H1 (cell line): Measurements from ENCODE around the gene POLR1H. TPM values are rescaled to one million over a fixed set of nuclear protein-coding genes. Genes with fewer than 3 reads are reported as not detected.
"Not testable (repeated sequence)": the region's sequence is repeated elsewhere in the genome, so short reads cannot be mapped to it uniquely, and the experiment has no call there.

Experiments used
- CTCF ChIA-PET: fragments of 300-600 bp; sonication (Branson Sonifier 250); formaldehyde crosslinking; loops from one replicate; lab custom pipeline; 2021; ENCODE audit not compliant: partially characterized antibody; lab: Charles Lee
- POLR2A ChIA-PET: fragments of 300-600 bp; sonication (Branson Sonifier 250); formaldehyde crosslinking; loops from one replicate; lab custom pipeline; 2021; ENCODE audit warnings: inconsistent platforms; ENCODE audit not compliant: partially characterized antibody; lab: Charles Lee
- DNase-seq, 2 experiments: peaks; one replicate each; pipeline versions ENCODE4 v3.0.0 to v3.0.0-alpha.2; 2010 to 2022; ENCODE audit warnings: low spot score in 2 of 2, low read depth in 1 of 2, mixed read lengths in 1 of 2
- FAIRE-seq: peaks from 2 replicates; lab custom pipeline; 2011; peaks lifted over from hg19 to GRCh38; lab: Jason Lieb, UNC
- H2AFZ ChIP-seq: 2 replicates; pipeline ENCODE4 v1.8.1; 2012; ENCODE audit warnings: low read length, inconsistent platforms
- H2AK5ac ChIP-seq: 2 replicates; pipeline ENCODE4 v1.6.1; 2013; ENCODE audit warnings: low read depth, low read length
- H2BK120ac ChIP-seq: replicated peaks from 2 replicates; pipeline ENCODE3; 2013; ENCODE audit warnings: low read depth, low read length, inconsistent platforms
- H2BK12ac ChIP-seq: 2 replicates; pipeline ENCODE4 v1.6.1; 2013; ENCODE audit warnings: low read depth, low read length
- H2BK15ac ChIP-seq: 2 replicates; pipeline ENCODE4 v1.6.1; 2013; ENCODE audit warnings: low read length
- H2BK20ac ChIP-seq: 2 replicates; pipeline ENCODE4 v1.6.1; 2013; ENCODE audit warnings: low read length
- H2BK5ac ChIP-seq: 2 replicates; pipeline ENCODE4 v1.6.1; 2013; ENCODE audit warnings: low read depth, low read length
- H3K14ac ChIP-seq: 2 replicates; pipeline ENCODE4 v1.6.1; 2013; ENCODE audit warnings: inconsistent platforms; ENCODE audit not compliant: insufficient read length
- H3K18ac ChIP-seq: 2 replicates; pipeline ENCODE4 v1.6.1; 2013; ENCODE audit warnings: low read length; ENCODE audit errors: extremely low read depth
- H3K23ac ChIP-seq: 2 replicates; pipeline ENCODE4 v1.6.1; 2013; ENCODE audit warnings: inconsistent platforms; ENCODE audit not compliant: insufficient read length
- H3K23me2 ChIP-seq: 2 replicates; pipeline ENCODE4 v1.6.1; 2013; ENCODE audit warnings: low read depth, low read length
- H3K27ac ChIP-seq: 2 replicates; pipeline ENCODE4 v1.6.1; 2011; ENCODE audit warnings: low read depth, low read length, inconsistent platforms
- H3K27me3 ChIP-seq, 4 experiments: replicated peaks in 1 of 4; 1 replicate in 1 of 4; 2 replicates in 3 of 4; pipeline versions ENCODE4 v1.6.1 to v1.8.1; 2011 to 2013; ENCODE audit warnings: low read length in 3 of 4, mild to moderate bottlenecking in 3 of 4, inconsistent platforms in 2 of 4, mixed read lengths in 2 of 4, moderate library complexity in 1 of 4; ENCODE audit not compliant: control insufficient read depth in 3 of 4, insufficient read depth in 3 of 4; ENCODE audit errors: extremely low read depth in 1 of 4
- H3K36me3 ChIP-seq, 4 experiments: 2 replicates each; pipeline versions ENCODE4 v1.6.1 to v1.8.1; 2011 to 2013; ENCODE audit warnings: mild to moderate bottlenecking in 4 of 4, low read length in 3 of 4, moderate library complexity in 2 of 4, control low read depth in 1 of 4, inconsistent platforms in 1 of 4; ENCODE audit not compliant: insufficient read depth in 4 of 4, control insufficient read depth in 2 of 4
- H3K4ac ChIP-seq: replicated peaks from 2 replicates; pipeline ENCODE3; 2013; ENCODE audit warnings: low read length, low read depth, mixed read lengths, inconsistent platforms; ENCODE audit not compliant: insufficient read length
- H3K4me1 ChIP-seq, 4 experiments: replicated peaks in 1 of 4; 1 replicate in 1 of 4; 2 replicates in 3 of 4; pipeline versions ENCODE4 v1.6.1 to v1.8.1; 2011 to 2013; ENCODE audit warnings: low read length in 3 of 4, inconsistent platforms in 2 of 4, mixed read lengths in 1 of 4; ENCODE audit not compliant: insufficient read depth in 4 of 4, control insufficient read depth in 3 of 4
- H3K4me2 ChIP-seq, 2 experiments: 2 replicates each; pipeline versions ENCODE4 v1.6.1 to v1.8.1; 2011 to 2013; ENCODE audit warnings: low read depth in 2 of 2, low read length in 2 of 2, control low read depth in 1 of 2, inconsistent platforms in 1 of 2, mild to moderate bottlenecking in 1 of 2; ENCODE audit not compliant: insufficient read depth in 1 of 2
- H3K4me3 ChIP-seq, 4 experiments: fragments of 200-600, 300-600 bp in 1 of 4; sonication (generic), shearing (Covaris generic), sonication (Bioruptor Twin) in 1 of 4; 2 replicates each; pipeline versions ENCODE4 v1.5.1 to v1.8.1; 2011 to 2016; ENCODE audit warnings: low read length in 4 of 4, low read depth in 3 of 4, control low read depth in 2 of 4, inconsistent platforms in 2 of 4, mild to moderate bottlenecking in 2 of 4, mixed read lengths in 1 of 4, moderate library complexity in 1 of 4; ENCODE audit not compliant: insufficient read depth in 2 of 4; ENCODE audit errors: extremely low read depth in 1 of 4
- H3K56ac ChIP-seq: replicated peaks from 2 replicates; pipeline ENCODE3; 2013; ENCODE audit warnings: low read depth, mild to moderate bottlenecking, mixed read lengths, low read length, inconsistent platforms; ENCODE audit not compliant: insufficient read length
- H3K79me1 ChIP-seq: 2 replicates; pipeline ENCODE4 v1.6.1; 2013; ENCODE audit warnings: low read depth, low read length, control low read depth
- H3K79me2 ChIP-seq, 2 experiments: 2 replicates each; pipeline versions ENCODE4 v1.6.1 to v1.8.1; 2012 to 2013; ENCODE audit warnings: low read length in 2 of 2, mild to moderate bottlenecking in 2 of 2, inconsistent platforms in 1 of 2; ENCODE audit not compliant: insufficient read depth in 2 of 2, control insufficient read depth in 1 of 2
- H3K9ac ChIP-seq, 4 experiments: replicated peaks in 1 of 4; 1 replicate in 1 of 4; 2 replicates in 3 of 4; pipeline versions ENCODE4 v1.6.1 to v1.8.1; 2011 to 2013; ENCODE audit warnings: low read depth in 3 of 4, low read length in 3 of 4, control low read depth in 2 of 4, mild to moderate bottlenecking in 2 of 4, moderate library complexity in 2 of 4, inconsistent platforms in 1 of 4; ENCODE audit errors: extremely low read depth in 1 of 4
- H3K9me3 ChIP-seq, 2 experiments: 2 replicates each; pipeline versions ENCODE4 v1.6.1 to v1.8.1; 2012 to 2013; ENCODE audit warnings: mild to moderate bottlenecking in 2 of 2, moderate library complexity in 2 of 2, control low read depth in 1 of 2, inconsistent platforms in 1 of 2, low read depth in 1 of 2, low read length in 1 of 2, mixed read lengths in 1 of 2; ENCODE audit not compliant: insufficient read depth in 2 of 2
- H4K20me1 ChIP-seq, 2 experiments: replicated peaks in 1 of 2; 2 replicates each; pipeline versions ENCODE3 to v1.8.1; 2011 to 2013; ENCODE audit warnings: inconsistent platforms in 2 of 2, low read length in 2 of 2, mild to moderate bottlenecking in 1 of 2; ENCODE audit not compliant: insufficient read depth in 2 of 2, control insufficient read depth in 1 of 2
- H4K5ac ChIP-seq: 2 replicates; pipeline ENCODE4 v1.6.1; 2013; ENCODE audit warnings: low read length, low read depth, mixed read lengths, inconsistent platforms; ENCODE audit not compliant: insufficient read length
- H4K8ac ChIP-seq: 2 replicates; pipeline ENCODE4 v1.8.0; 2013; ENCODE audit warnings: mild to moderate bottlenecking, moderate library complexity, low read length, inconsistent platforms; ENCODE audit not compliant: insufficient read depth; ENCODE audit errors: extremely low read depth
- H4K91ac ChIP-seq: replicated peaks from 2 replicates; pipeline ENCODE3; 2013; ENCODE audit warnings: low read length, mixed read lengths, inconsistent platforms; ENCODE audit not compliant: insufficient read length
- polyA plus RNA-seq, 7 experiments: library from polyadenylated mRNA; depleted of rRNA in 3 of 7; stranded (reverse) in 5 of 7; unstranded in 2 of 7; fragments of >200 nt in 5 of 7; fragments of 200-250 nt in 2 of 7; gene quantifications; 1 replicate in 5 of 7; 2 replicates in 1 of 7; 4 replicates in 1 of 7; pipeline versions ENCODE4 v1.2.1 to v1.2.3, GENCODE V29; 2011 to 2013; ENCODE audit warnings: missing spikeins in 2 of 7, mixed read lengths in 2 of 7
- total RNA-seq: library from RNA; stranded (reverse); fragmentation: NEBNext Ultra II Directional; extraction: Animal tissue kit (Norgen Biotek cat#: 25700); gene quantifications from 2 replicates; pipeline ENCODE4 v1.2.1, GENCODE V29; 2021

The POLR1H gene
- total and polyA plus RNA-seq, 2 of the 8 experiments (the other 6 are each of a cell fraction or from before 2014, with no cell fraction given): 31.5 to 82.2 TPM

GRCh38 chr6:30022712-30023111 is 38.4 kb upstream of the POLR1H start:
- H3K36me3 ChIP-seq, H3K23ac ChIP-seq, DNase-seq, H4K20me1 ChIP-seq, H3K79me1 ChIP-seq, H4K91ac ChIP-seq, H2BK15ac ChIP-seq, H3K56ac ChIP-seq, H3K18ac ChIP-seq, H3K4me3 ChIP-seq, POLR2A ChIA-PET, H4K5ac ChIP-seq, H3K27me3 ChIP-seq, H3K27ac ChIP-seq, H2BK5ac ChIP-seq, FAIRE-seq, H3K4me2 ChIP-seq, H3K14ac ChIP-seq, H3K23me2 ChIP-seq, H2BK20ac ChIP-seq, H2BK120ac ChIP-seq, H2AK5ac ChIP-seq, H3K79me2 ChIP-seq, H4K8ac ChIP-seq, H3K9me3 ChIP-seq, H2AFZ ChIP-seq, H2BK12ac ChIP-seq, H3K4me1 ChIP-seq, H3K9ac ChIP-seq, H3K4ac ChIP-seq: not testable (repeated sequence)
- CTCF ChIA-PET: interaction anchor here (1.2 kb wide), 1 partner anchor 175 kb away, joined by 3 read pairs; no protein-coding TSS in a partner anchor
